GM12872 (cell line): Measurements from ENCODE around the gene RNF181.

ENCODE experiments used
- CTCF ChIP-seq: IDR thresholded peaks from 3 replicates; pipeline ENCODE4 v1.5.1; 2011; ENCODE audit warnings: low read depth, mild to moderate bottlenecking, low read length, moderate library complexity; ENCODE audit not compliant: insufficient read depth

RNF181 gene

GRCh38 chr2:85615413-85615728 lies 19.8 kb downstream of the RNF181 start:
- TF ChIP-seq CTCF: no peak

- no peak for TF ChIP-seq CTCF
These were observed 24.1 kb downstream of the RNF181 start for GRCh38 chr2:85619617-85620016.

GRCh38 chr2:85621338-85621737 lies 25.8 kb downstream of the RNF181 start:
- no peak for TF ChIP-seq CTCF

- no peak for TF ChIP-seq CTCF
These were observed 28.4 kb downstream of the RNF181 start for GRCh38 chr2:85623991-85624390.

- TF ChIP-seq CTCF: no peak
These were observed 33.1 kb downstream of the RNF181 start for GRCh38 chr2:85628658-85629057.

- TF ChIP-seq CTCF: no peak
These were observed 35.8 kb downstream of the RNF181 start for GRCh38 chr2:85631316-85631715.

- TF ChIP-seq CTCF: no peak
These were observed 39.5 kb downstream of the RNF181 start for GRCh38 chr2:85635011-85635410.

- no peak for TF ChIP-seq CTCF
These were observed 40.1 kb downstream of the RNF181 start for GRCh38 chr2:85635636-85636035.
